HG02885 (cell line): Measurements from ENCODE around the gene DYRK1A.

Source experiments
- ATAC-seq: cut with Tn5 transposase; IDR thresholded peaks from one replicate; pipeline ENCODE4 v1.9.1; 2021; ENCODE audit warnings: mild to moderate bottlenecking; ENCODE audit not compliant: unreplicated experiment, poor library complexity

DYRK1A gene

DNA sequence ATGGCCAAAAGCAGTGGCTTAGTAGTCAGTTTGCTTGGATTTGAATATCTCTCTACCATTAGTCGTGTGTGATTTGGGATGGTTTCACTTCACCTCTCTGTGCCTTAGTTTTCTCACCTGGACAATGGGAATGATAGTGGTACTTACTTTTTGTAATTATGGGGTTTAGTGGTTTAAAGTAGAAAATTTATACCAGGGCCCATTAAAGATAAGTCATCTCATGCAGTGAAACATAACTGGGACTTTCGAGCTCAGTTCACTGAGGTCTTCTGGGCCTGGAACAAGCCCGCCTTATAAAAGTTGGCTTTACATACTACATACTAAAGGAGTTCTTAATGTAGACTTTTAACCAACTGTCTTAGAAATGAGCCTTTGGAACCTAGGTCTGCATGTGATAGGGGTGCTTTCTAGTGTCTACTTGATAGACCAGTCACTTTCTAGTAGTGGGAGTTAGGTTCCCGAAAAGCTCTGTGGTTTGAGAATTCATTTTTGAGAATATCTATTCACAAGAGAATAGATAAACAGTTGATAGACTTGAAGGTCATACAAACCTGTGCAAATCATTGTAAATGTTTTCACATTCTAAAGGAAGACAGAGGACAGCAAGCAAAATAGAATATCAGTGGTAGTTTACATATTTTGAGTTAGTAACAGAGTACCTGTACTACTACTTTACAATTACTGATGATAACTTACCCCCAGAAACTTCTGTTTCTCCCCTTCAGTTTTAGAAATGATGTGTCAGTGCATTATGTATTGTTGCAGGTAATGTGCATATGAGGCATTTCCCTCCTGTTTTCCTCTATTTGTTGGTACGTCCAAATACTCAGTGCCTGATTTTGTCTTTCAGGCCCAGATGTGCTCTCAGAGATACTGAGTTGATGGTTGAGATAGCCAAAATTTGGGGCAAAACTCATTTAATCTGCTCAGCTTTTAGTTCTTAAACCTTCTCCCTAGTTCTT, 48.0 kb downstream of the DYRK1A start:
- no peak for ATAC-seq

DNA sequence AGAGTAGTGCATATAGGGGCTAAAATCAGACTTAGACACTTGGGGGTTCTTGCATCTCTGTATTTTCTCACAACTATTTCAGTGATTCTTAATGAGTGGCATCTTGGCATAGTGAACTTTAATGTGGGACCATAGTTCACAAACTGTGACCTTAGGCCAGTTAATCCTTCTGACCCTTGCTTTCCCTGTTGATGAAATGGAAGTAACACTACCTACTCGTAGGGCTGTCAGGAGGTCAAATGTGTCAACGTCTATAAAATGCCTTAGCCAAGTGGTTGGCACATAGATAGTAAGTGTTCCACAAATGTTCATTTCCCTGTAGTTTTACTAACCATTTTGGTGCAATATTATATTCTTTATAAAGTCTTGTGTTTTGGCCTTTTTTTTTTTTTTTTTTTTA, 49.4 kb downstream of the DYRK1A start:
- ATAC-seq = no peak

DNA sequence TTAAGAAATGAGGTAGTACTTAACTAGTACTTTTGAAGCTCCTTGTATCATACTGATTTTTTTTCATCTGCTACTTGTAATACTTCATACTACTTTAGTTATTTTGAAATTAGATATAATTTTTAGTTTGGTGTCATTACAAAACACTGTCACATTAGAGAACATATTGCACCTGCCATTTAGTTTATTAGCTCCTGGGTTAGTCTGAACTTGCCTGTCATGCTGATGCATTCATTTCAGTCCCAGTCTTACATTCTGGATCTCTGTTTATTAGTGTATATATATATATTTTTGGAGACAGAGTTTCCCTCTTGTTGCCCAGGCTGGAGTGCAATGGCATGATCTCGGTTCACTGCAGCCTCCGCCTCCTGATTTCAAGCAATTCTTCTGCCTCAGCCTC, 50.3 kb downstream of the DYRK1A start:
- ATAC-seq = no peak

DNA sequence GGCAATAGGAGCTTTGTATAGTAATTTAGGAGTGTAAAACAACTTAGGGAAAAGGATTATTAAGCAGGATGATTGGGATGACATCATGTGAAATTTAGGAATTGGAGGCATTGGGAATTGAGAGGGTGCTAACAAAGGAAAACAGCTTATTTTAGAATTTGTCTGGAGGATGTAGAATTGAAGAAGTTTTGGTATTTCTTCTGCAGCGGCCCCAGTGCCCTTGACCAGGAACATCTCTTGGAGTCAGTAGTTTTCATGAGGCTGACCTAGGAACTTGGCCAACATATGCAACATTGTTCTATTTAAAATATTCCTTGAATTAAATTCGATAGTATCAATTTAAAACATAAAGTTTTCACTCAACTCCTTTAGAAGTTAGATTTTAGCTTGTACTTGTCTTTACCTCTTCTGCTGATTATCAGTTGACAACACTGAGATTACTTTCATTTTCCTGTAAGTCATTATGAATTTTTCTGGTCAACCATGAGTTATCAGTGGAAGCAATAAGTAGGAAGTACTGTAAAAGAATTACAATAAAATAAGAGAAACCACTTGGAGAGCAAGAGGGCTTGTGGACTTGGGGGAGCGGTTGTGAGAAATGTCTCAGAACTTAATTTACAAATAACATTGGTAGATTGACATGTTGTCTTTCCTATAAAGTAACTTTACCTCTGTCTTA, 52.8 kb downstream of the DYRK1A start:
- ATAC-seq = no peak

DNA sequence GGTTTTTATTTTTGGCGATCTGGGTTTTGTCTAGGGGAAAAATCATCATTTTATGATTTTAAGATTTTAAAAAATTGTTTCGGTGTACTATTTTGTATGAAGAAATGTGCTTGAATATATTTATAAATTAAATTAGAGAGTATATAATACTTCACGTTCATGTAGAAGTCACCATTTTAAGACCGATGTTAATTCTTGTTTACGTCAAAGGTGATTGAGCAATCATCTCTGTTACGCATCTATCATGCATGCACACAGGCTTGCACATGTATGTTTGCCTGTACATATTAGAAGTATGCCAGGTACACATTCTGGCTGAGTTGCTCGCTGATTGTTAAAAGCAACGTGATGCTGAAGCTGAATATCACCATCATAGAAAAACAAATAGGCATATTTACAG, 54.7 kb downstream of the DYRK1A start:
- ATAC-seq = no peak

DNA sequence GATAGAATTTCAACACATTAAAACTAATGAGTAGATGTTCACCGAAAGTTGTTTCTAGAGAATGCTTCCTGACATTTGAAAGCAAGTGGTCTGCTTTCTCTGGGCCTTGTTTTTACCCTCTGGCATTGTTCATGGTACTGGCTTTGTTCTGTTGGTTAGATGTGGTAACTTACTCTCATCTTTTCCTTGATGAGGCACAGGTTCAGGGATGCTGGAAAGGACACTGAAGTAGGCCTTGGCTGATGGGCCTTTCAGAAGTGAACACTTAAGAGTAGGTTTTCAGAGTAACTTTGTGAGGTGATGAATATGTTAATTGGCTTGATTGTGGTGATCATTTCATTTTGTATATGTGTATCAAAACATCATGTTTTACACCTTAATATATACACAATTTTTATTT, 55.8 kb downstream of the DYRK1A start:
- ATAC-seq = no peak

DNA sequence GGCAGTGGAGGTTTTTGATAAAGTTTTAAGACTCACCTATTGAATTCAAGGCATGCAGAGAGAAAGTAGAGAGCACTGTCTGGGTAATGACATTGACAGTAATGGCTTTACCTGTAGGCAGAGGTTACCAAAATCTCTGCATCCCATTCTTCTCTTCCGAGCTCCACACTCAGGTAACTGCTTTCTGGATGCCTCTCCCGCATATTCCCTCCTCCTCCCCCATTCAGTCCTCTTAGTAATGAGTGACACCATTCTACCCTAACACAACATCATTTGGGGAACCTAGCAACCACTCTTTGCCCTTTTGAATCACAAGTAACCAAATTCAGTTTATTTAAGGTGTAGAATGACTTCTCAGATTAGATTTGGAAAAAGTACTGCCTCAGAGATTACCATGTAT, 56.5 kb downstream of the DYRK1A start:
- no peak for ATAC-seq

DNA sequence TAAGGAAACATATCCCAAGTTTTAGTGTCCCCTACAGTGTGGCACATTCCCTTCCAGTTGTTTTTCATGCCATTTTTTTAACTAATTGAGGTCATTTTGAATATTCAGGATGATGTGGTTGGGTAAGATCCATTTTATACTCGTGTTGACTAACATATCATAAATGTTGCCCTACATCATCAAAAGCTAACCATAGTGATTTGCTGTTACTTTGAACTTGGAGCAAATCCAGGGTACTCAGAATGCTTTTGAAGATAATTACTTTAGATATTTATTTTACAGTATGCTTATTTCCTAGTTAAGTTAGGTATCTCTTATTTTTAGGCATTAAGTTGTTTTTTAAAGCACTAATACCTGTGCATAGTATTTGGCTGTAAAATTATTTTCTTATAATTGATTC, 57.8 kb downstream of the DYRK1A start:
- no peak for ATAC-seq

DNA sequence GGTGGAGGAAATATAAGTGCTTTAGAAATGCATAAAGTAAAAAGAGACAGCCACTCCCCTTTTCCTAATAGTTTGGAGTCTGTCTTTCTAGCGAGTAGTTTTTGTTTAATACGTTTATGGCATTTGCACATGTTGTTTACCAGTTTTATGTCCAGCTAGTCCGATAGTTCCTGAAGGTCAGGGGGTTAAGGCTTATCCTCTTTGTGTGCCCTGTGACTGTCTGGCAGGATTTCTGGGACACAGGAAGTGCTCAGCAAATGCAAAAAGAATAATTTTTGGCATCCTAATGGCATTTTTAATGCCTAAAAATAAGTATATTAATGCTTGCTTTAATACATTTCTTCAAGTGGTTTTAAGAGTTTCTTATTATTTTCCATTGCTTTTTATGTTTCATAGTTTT, 58.4 kb downstream of the DYRK1A start:
- no peak for ATAC-seq

DNA sequence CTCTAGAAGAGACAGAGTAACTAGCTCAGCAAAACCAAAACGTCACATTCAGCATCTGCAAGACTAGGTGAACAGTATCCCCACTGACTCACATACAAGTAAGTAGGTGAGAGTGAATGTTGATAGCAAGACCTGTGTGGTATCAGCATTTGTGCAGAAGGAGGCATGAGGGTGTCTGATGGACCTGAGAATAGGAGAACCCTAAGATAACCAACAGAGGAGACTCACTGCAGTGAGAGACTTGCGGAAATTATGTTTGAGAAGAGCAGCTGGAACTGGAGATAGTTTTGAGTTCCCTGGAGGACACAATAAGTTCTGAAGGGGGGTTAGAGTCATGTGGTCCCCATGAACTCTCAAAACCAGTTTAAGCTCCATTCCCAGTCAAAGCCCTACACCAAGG, 59.1 kb downstream of the DYRK1A start:
- no peak for ATAC-seq

DNA sequence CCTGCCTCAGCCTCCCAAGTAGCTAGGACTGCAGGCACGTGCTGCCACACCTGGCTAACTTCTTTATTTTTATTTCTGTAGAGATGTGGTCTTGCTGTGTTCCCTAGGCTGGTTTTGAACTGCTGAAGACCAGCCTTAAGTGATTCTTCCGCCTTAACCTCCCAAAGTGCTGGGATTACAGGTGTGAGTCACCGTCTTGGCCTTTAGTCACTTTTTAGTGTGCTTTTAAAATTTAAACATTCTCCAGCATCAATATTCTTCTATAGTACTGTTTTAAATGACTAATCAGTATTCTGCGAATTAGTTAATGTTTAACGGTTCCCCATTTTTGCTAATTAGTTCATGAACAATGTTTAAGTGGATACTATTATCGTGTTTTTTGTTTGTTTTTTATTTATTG, 60.6 kb downstream of the DYRK1A start:
- ATAC-seq = no peak

DNA sequence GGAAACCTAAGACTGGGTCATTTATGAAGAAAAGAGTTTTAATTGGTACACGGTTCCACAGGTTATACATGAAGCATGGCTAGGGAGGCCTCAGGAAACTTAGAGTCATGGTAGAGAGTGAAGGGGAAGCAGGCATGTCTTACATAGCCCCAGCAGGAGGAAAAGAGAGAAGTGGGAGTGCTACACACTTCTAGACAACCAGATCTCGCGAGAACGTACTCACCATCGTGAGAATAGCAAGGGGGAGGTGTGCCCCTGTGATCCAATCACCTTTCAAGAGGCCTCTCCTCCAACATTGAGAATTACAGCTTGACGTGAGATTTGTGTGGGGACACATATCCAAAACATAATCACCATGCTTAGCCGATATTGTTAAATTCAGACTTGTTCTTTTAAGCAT, 62.8 kb downstream of the DYRK1A start:
- ATAC-seq = no peak

DNA sequence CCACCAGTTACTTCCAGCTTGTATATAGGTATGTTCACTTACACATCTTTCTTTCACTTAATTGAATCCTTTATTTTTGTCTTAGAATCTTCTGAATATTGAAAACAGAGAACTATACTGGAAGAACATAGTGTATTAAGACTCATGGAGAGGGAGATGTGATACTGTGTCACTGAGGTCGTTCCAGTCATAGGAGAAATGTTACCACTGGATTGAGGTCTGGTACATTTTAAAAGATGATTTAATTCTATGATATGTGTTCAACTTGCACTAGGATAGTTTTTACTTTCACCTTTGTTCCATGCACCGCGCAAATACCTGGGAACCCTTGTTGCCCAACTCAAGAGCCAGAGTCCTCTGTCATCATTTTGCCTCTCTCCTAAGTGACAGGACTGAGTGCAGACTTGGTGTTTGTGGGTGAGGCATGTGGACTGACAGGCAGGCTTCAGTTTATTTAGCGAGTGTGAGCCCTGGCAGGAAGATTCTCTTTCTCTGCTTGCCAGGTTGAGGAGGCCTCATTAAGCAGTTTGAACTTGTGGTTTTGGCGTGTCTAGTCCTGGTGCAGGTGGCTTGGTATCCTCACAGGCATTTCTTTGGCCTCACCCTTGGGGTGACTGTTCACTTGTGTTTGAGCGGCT, 63.7 kb downstream of the DYRK1A start:
- ATAC-seq = no peak

DNA sequence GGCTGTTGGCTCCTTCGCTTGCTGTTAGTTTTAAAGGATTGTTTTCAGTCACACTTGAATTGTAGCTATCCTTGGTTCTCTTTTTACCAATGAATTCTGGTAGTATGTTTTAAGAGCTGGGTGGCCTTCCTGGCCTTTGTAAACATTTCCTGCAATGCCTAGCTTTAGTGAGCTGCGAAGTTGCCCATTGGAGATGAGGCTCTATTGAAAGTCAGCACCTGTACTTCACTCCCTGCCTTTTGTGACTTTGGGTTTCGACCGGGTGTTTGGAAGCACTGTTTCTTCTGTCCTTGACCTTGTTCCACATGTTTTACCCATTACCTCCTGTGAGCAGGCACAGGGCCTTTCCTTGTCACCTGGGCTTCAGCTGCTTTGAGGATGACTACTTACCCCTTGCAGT, 64.7 kb downstream of the DYRK1A start:
- no peak for ATAC-seq

DNA sequence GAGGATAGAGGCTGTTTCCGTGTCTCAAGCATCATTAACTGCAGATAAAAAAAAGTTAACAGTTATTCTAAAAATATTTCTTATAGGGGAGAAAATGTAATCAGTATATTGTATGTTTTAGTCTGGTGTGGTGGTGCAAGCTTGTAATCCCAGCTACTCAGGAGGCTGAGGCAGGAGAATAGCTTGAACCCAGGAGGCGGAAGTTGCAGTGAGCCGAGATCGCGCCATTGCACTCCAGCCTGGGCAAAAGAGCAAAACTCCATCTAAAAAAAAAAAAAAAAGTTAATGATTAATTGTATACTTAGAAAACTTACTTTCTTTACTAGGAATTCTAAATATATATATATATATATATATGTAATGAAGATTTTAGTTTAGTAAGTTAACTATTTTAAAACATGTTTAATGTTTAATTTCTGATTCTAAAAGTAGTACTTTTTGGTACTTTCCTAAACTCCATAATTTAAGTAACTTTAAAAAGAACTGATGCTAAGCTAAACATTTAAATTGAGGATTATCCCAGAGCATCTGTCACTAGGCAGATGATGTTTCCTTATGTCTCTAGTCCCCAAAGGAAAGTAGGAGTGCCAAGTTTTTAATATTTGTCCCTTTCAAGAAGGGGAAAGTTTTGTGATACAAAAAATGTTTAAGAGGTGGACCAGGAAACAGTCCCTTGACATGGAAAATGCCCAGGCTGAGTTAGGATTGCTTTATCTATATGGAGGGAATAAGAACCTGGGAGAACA, 66.3 kb downstream of the DYRK1A start:
- ATAC-seq = no peak

DNA sequence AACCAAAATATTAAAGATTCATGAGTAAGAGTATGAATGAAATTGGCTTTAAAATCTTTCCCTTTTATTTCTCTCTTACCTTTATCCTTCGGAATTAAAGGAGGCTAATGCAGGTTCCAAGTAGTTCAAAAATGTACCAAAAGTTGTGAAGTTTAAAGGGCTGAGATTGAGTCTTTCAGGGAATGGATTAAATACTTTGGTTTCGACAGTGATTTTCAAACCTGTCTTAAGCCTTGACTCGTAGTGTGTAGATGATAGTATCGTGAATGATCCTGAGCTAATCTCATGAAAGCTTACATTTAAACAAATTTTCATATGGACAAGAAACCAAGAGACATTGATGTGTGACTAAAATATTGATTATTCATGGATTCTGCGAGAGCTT, 66.9 kb downstream of the DYRK1A start:
- no peak for ATAC-seq

DNA sequence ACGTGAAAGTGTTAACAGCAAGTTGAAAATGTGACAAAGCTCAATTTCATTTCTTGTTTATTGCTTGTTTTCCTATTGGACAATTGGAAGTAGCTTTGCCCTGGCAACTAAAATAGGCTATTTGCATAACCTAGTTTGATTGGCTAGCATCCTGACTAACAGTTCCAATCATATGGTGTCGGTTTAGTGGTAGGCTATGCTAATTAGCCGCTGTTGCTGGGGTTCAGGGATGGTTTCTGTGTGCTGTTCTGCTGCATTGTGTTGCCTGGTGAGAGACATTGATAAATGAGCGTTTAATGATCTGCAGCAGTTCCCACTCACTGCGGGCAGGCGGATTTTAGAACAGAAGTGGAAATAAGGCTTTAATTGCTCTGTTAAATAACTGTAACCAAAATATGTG, 68.5 kb downstream of the DYRK1A start:
- ATAC-seq = no peak

DNA sequence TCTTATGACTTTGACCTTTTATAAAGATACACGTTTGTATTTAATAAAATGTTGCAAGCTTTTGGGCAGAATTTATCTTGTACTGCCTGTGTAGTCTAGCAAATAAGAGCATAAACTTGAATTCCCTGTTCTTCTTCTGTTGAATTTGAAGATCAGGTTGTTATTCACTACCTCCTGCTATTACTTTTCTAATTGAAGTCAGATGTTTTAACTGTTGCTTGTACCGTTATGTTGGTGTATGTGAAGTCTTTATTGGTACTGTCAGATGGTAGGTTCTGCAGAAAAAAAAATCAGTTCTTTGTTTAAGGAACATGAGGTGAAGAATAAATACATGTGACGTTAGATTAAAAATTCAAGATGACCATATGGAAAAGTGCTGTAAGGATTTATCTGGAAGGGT, 69.1 kb downstream of the DYRK1A start:
- ATAC-seq = no peak

DNA sequence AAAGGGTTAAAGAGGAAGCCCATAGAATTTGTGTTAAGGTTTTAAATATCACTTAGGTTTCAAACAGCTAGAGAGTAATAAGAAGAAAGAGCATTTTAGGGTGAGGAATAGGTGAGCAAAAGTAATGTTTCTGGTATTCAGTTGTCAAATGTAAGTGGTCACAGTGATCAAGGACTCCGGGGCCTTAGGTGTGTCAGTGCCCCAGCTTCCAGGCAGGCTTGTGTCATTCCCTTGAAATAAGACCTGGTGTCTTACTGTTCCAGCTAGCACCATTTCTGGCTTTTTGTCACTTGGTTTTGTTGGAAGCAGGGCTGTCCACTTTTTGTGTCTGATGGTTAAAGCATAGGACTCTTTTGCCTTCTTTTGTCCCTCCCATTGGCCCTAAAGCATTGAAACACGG, 69.6 kb downstream of the DYRK1A start:
- ATAC-seq = no peak

DNA sequence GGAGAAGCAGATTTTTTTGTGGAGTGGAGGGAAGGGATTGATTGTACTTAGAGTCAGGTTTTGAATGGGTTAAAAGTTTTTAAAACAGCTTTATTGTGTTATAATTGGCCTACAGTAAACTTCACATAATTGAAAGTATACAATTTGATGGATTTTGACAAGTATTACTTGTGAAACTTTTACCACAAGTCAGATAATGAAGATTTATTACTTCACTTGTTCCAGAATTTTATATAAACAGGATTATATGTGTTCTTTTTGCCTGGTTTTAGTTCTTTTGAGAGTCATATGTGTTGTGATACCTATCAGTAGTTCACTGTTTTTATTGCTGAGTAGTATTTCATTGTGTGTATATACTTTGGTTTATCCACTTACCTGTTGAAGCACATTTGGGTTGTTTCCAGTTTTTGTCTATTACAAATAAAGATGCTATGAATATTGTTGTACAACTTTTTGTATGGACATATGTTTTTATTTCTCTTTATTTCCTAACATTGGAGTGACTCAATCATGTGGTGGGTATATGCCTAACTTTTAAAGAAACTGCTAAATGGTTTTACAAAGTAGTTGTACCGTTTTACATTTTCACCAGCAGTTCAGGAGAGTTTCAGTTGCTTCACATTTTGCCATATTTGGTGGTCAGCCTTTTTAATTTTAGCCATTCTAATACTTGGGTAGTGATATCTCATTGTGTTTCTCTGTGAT, 71.0 kb downstream of the DYRK1A start:
- ATAC-seq = no peak
